CD4-positive, alpha-beta T cell (primary cell): ENCODE results near the gene LEFTY1. TPM values are rescaled to one million over a fixed set of nuclear protein-coding genes. Genes with fewer than 3 reads are reported as not detected.

Experiments
- ATAC-seq: fragments of 200-7000 bp; cut with Tn5 transposase; one replicate; pipeline ENCODE4 v1.10.0; 2022; ENCODE audit warnings: mild to moderate bottlenecking; ENCODE audit not compliant: poor library complexity
- CTCF ChIA-PET: fragments of 350-600 bp; sonication (Branson Sonifier 250); formaldehyde crosslinking; loops from one replicate; lab custom pipeline; 2021; ENCODE audit warnings: antibody characterized with exemption, inconsistent platforms; lab: Charles Lee
- POLR2A ChIA-PET: fragments of 350-600 bp; sonication (Branson Sonifier 250); formaldehyde crosslinking; loops from one replicate; lab custom pipeline; 2021; ENCODE audit warnings: antibody characterized with exemption, inconsistent platforms; lab: Charles Lee
- DNase-seq, 14 experiments: peaks; one replicate each; pipeline ENCODE4 v3.0.0-alpha.2; 2013 to 2020; ENCODE audit warnings: mixed read lengths in 2 of 14
- H3K27ac ChIP-seq, 2 donors: one replicate each; pipeline versions ENCODE4 v1.5.1 to v1.7.0; 2013; ENCODE audit warnings: low read length in 2 of 2, low read depth in 1 of 2, mild to moderate bottlenecking in 1 of 2
- H3K27me3 ChIP-seq, 2 experiments: 1 replicate in 1 of 2; 2 replicates in 1 of 2; pipeline versions ENCODE4 v1.6.1 to v1.7.0; 2013; ENCODE audit warnings: low read length in 2 of 2, control low read depth in 1 of 2, mild to moderate bottlenecking in 1 of 2, moderate library complexity in 1 of 2; ENCODE audit not compliant: insufficient read depth in 2 of 2, control insufficient read depth in 1 of 2
- H3K36me3 ChIP-seq: one replicate; pipeline ENCODE4 v1.6.1; 2013; ENCODE audit warnings: low read length, control low read depth; ENCODE audit not compliant: insufficient read depth
- H3K4me1 ChIP-seq: one replicate; pipeline ENCODE4 v1.6.1; 2013; ENCODE audit warnings: low read length, control low read depth; ENCODE audit not compliant: insufficient read depth
- H3K4me3 ChIP-seq: one replicate; pipeline ENCODE4 v1.5.1; 2013; ENCODE audit warnings: mild to moderate bottlenecking, low read length, moderate library complexity
- H3K9me3 ChIP-seq, 2 experiments: 1 replicate in 1 of 2; 2 replicates in 1 of 2; pipeline versions ENCODE4 v1.6.1 to v1.7.0; 2013; ENCODE audit warnings: low read length in 2 of 2, mild to moderate bottlenecking in 2 of 2, control low read depth in 1 of 2, moderate library complexity in 1 of 2; ENCODE audit not compliant: control insufficient read depth in 1 of 2, insufficient read depth in 1 of 2
- H3K27ac Mint-ChIP-seq: one replicate; pipeline ENCODE4 v1.8.0; 2020; ENCODE audit warnings: mixed read lengths
- H3K27me3 Mint-ChIP-seq: one replicate; pipeline ENCODE4 v1.8.0; 2021; ENCODE audit warnings: mixed read lengths
- H3K36me3 Mint-ChIP-seq: one replicate; pipeline ENCODE4 v1.8.0; 2021; ENCODE audit warnings: low read depth, mixed read lengths
- H3K4me1 Mint-ChIP-seq: one replicate; pipeline ENCODE4 v1.8.0; 2021; ENCODE audit warnings: low read depth, mixed read lengths
- H3K4me3 Mint-ChIP-seq: one replicate; pipeline ENCODE4 v1.8.0; 2020; ENCODE audit warnings: mild to moderate bottlenecking, mixed read lengths
- H3K9me3 Mint-ChIP-seq: one replicate; pipeline ENCODE4 v1.8.0; 2020; ENCODE audit warnings: mixed read lengths
- intact Hi-C, 2 experiments: fragments of 100-400 bp; cut with DNase I in 1 of 2; cut with micrococcal nuclease in 1 of 2; formaldehyde crosslinking; loops; one replicate each; pipeline versions ENCODE4 v1.15.1 to v1.9.0; 2023 to 2025; cut with DNase I, micrococcal nuclease
- total RNA-seq, 174 experiments: library from RNA in 2 of 174; stranded (reverse) in 2 of 174; gene quantifications; one replicate each; pipeline ENCODE4 v1.2.3 and lab custom pipeline; 2021 to 2026
- TF ChIP-seq, protein P1 (sequence below): fragments of 200-600 bp; IDR thresholded peaks from one replicate; pipeline ENCODE4 v1.8.0; 2022; ENCODE audit warnings: antibody characterized with exemption, mild to moderate bottlenecking

The LEFTY1 gene
- total RNA-seq, 2 experiments from 2014 or later: not detected

DNA sequence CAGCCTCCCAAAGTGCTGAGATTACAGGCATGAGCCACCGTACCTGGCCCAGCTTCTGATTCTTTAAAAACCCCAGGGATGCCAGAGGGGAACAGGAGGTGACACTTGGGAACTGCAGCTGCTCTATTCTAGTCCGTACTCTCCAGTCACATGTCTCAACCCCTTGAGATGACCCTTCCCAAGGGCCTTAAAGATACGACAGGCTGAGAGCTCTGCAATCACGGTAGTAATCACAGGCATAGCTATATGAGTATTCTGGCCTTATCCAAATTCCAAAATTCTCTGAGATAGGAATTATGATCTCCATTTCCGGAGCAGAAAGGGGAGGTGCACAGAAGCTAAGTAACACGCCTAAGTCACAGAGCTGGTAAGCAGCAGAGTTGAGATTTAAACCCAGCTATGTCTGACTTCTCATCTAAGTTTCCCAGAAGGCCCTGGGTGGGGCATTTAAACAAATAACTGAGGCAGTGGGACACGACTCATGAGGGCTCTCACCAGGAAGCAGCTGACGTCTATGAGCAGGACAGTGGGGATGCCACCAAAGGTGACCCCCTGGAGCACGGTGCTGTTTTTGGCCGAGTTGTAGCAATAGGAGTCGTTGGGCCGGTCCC, 11.9 kb downstream of the LEFTY1 start:
- POLR2A ChIA-PET: interaction anchor here (0.9 to 13.0 kb wide), 4 partner anchors 19 to 47 kb away, joined by 3 to 427 read pairs (median 6); partner anchors contain the start of gene PYCR2
- Histone ChIP-seq H3K4me1 (peaks cover 91% of the 10 kb centered on the region), H3K27ac (peak overlapping the region in 1 of 2 donors; percentile 5), H3K27me3 (no peaks in the 10 kb centered on the region), H3K36me3 (peaks cover 75% of the 10 kb centered on the region), H3K4me3 (no peak overlapping the region), H3K9me3 (no peaks in the 10 kb centered on the region)
- no peaks in the 10 kb centered on the region for H3K9me3 Mint-ChIP-seq
- CTCF ChIA-PET: interaction anchor here (2.1 kb wide), 1 partner anchor 34 kb away, joined by 10 read pairs; no protein-coding TSS in a partner anchor
- no peak for DNase-seq
- intact Hi-C loops: no loop called here
- no peak for ATAC-seq
- TF ChIP-seq, protein P1, sequence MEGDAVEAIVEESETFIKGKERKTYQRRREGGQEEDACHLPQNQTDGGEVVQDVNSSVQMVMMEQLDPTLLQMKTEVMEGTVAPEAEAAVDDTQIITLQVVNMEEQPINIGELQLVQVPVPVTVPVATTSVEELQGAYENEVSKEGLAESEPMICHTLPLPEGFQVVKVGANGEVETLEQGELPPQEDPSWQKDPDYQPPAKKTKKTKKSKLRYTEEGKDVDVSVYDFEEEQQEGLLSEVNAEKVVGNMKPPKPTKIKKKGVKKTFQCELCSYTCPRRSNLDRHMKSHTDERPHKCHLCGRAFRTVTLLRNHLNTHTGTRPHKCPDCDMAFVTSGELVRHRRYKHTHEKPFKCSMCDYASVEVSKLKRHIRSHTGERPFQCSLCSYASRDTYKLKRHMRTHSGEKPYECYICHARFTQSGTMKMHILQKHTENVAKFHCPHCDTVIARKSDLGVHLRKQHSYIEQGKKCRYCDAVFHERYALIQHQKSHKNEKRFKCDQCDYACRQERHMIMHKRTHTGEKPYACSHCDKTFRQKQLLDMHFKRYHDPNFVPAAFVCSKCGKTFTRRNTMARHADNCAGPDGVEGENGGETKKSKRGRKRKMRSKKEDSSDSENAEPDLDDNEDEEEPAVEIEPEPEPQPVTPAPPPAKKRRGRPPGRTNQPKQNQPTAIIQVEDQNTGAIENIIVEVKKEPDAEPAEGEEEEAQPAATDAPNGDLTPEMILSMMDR: no peak
- peak overlapping the region; percentile 86 for H3K4me3 Mint-ChIP-seq
- H3K27ac Mint-ChIP-seq: peak overlapping the region; percentile 86
- H3K4me1 Mint-ChIP-seq: peaks cover 80% of the 10 kb centered on the region
- H3K27me3 Mint-ChIP-seq: no peaks in the 10 kb centered on the region
- H3K36me3 Mint-ChIP-seq: peaks cover 98% of the 10 kb centered on the region

DNA sequence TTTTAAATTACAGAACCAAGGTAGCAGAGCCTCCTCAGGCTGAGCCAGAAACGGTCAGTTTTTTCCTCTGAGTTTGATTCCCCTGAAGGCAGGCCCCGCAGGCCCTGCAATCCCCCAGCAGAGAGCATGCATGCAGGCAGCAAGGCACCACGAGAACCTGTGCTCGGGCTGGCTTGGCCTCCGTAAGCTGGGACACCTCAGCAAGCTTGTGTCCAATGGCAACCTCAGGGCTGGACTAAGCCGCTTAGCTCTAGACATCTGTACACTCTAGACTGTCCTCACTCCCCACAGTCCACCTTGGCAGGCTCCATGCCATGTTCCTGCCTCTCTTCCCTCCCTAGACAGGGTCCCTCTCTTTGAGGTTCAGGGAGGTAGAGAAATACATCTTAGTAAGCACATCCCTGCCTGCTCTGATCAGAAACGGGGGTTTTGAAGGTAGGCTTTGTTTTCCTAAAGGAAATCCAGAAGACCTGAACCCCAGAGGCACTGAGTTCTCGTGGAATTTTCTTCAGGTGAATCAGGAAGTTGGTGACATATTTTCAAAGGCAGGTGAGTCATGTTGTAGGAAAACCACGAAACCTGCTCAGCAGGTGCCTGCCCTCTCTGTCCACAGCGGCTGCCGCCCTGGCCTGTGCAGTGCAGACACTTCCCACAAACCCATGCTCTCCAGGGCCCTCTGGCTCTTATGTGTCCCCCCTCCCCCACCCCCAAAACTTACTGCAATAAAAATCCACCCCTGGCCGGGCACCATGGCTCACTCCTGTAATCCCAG, 13.7 kb downstream of the LEFTY1 start:
- Mint-ChIP-seq H3K9me3 (no peaks in the 10 kb centered on the region), H3K4me1 (peaks cover 84% of the 10 kb centered on the region), H3K27me3 (no peaks in the 10 kb centered on the region), H3K4me3 (no peak overlapping the region), H3K27ac (peak overlapping the region; percentile 86), H3K36me3 (peaks cover 99% of the 10 kb centered on the region)
- no peak overlapping the region for H3K4me3 ChIP-seq
- peaks cover 92% of the 10 kb centered on the region for H3K36me3 ChIP-seq
- peak overlapping the region in 1 of 2 donors; percentile 18 for H3K27ac ChIP-seq
- no peaks in the 10 kb centered on the region for H3K9me3 ChIP-seq
- ATAC-seq: no peak
- DNase-seq: peak in 1 of 14 experiments; percentile 37
- intact Hi-C loops: no loop called here
- ChIA-PET CTCF (interaction anchor here (0.7 kb wide), 1 partner anchor 384 kb away, joined by 4 read pairs; no protein-coding TSS in a partner anchor), POLR2A (interaction anchor here (0.6 to 13.0 kb wide), 7 partner anchors 20 to 187 kb away, joined by 3 to 427 read pairs (median 4); partner anchors contain the start of gene PYCR2)
- no peaks in the 10 kb centered on the region for H3K27me3 ChIP-seq
- TF ChIP-seq, protein P1: no peak
- peaks cover 87% of the 10 kb centered on the region for H3K4me1 ChIP-seq

DNA sequence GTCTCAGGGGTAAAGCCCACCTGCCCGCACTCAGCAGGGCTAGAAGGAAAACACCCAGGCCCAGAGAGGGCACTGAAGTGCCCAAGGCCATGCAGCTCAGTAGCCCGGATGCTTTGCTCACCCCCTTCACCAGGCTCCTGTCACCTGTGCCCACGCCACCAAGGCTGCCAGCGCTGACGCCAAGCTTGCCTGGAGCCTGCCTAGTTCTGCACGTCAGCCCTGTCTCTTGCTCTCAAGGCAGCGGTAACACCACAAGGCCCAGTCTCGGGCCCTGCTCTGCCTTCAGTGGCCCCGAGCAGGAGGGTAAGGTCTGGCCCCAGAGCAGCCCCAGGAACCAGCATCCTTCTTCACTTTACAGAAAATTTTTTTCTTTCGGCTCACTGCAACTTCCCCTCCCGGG, 14.5 kb downstream of the LEFTY1 start:
- no peaks in the 10 kb centered on the region for H3K27me3 ChIP-seq
- H3K27me3 Mint-ChIP-seq: no peaks in the 10 kb centered on the region
- H3K36me3 ChIP-seq: peaks cover 96% of the 10 kb centered on the region
- intact Hi-C loops: no loop called here
- H3K4me3 Mint-ChIP-seq: no peak overlapping the region
- peaks cover 77% of the 10 kb centered on the region for H3K4me1 Mint-ChIP-seq
- H3K4me3 ChIP-seq: no peak overlapping the region
- no peaks in the 10 kb centered on the region for H3K9me3 ChIP-seq
- CTCF ChIA-PET: interaction anchor here (1.4 kb wide), 1 partner anchor 8 kb away, joined by 5 read pairs; the partner anchor contains the start of gene TMEM63A
- H3K4me1 ChIP-seq: peaks cover 79% of the 10 kb centered on the region
- H3K36me3 Mint-ChIP-seq: peaks cover 95% of the 10 kb centered on the region
- no peaks in the 10 kb centered on the region for H3K9me3 Mint-ChIP-seq
- POLR2A ChIA-PET: interaction anchor here (0.6 to 13.0 kb wide), 3 partner anchors 8 to 100 kb away, joined by 3 to 427 read pairs (median 3); partner anchors contain the start of gene TMEM63A
- peak overlapping the region; percentile 70 for H3K27ac Mint-ChIP-seq
- TF ChIP-seq, protein P1: no peak
- ATAC-seq (no peak), DNase-seq (no peak)
- H3K27ac ChIP-seq: no peak overlapping the region
